Stimulated activated CD8-positive, alpha-beta memory T cell treated with anti-CD3 and anti-CD28 coated beads, Interleukin-12 subunit alpha, Interleukin-12 subunit beta, amount 100 ng/mL, for 4 hours (primary cell): Measurements from ENCODE around the gene TCEANC.
"Not testable (repeated sequence)": the region's sequence is repeated elsewhere in the genome, so short reads cannot be mapped to it uniquely, and the experiment has no call there.

Experiments
- DNase-seq: peaks from one replicate; pipeline ENCODE4 v3.0.0-alpha.2; 2020; ENCODE audit warnings: low read depth

The TCEANC gene, protein sequence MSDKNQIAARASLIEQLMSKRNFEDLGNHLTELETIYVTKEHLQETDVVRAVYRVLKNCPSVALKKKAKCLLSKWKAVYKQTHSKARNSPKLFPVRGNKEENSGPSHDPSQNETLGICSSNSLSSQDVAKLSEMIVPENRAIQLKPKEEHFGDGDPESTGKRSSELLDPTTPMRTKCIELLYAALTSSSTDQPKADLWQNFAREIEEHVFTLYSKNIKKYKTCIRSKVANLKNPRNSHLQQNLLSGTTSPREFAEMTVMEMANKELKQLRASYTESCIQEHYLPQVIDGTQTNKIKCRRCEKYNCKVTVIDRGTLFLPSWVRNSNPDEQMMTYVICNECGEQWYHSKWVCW

DNA sequence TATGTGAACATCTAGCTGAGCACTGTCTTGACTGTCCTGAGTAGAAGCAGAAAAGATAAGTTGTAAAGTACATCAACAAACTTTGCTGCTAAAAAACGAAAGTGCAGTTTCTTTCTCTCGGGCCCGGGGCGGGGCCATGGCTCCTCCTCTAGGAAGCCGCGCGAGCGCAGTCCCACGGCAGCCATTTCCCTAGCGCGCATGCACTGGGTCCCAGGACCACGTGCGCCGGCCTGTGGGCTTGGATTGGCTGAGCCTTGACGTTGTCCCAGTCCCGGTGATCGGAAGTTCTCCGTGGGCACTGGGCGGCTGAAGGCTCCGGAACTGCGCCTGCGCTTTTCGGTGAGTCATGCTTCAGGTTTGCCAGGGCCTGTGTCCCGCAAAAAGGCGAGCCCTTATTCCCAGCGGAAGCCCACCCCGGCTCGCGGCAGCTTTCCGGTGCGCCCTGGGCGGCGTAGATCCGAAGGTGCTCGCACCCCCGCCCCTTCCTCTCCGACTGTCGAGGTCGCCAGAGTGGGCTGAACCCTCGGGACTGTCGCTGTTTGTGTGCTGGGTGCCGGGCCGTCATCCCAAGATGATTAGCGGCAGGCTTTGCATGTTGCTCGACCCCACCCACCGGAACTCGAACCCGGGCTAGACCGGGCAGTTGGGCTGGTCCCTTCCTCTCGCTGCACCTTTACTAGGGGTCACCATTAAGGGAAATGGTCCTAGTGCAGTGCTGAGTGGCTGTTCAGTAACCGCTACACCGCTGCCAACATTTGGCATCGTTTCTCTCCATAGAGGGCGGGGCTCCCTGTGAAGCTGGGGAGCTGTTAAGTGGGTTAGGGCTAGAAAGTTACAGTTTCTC, at the start of gene TCEANC:
TCEANC (plus strand) TSS at position 292 of the 844 bp plus-strand sequence. CDS start 9,368 bp downstream, outside the sequence.
- DNase-seq = peak; percentile 94

DNA sequence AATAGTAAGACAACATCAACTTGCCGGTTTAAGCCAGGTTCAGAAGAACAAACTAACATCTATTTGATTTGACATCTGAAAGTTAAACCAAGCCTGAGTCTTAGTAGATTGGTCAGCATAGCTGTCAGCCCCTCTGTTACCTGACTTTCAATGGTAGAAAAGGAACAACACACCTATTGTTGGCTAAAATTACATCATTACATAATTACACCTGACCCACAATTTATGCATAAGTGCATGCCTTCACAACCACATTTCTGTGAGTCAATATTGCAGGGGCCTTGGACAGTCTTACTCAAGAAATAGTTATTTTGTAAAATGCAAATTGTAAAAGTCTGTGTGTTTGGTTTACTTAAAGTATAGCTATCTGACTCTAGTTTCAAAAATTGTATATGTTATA, 47.3 kb upstream of the TCEANC start:
- DNase-seq = no peak

DNA sequence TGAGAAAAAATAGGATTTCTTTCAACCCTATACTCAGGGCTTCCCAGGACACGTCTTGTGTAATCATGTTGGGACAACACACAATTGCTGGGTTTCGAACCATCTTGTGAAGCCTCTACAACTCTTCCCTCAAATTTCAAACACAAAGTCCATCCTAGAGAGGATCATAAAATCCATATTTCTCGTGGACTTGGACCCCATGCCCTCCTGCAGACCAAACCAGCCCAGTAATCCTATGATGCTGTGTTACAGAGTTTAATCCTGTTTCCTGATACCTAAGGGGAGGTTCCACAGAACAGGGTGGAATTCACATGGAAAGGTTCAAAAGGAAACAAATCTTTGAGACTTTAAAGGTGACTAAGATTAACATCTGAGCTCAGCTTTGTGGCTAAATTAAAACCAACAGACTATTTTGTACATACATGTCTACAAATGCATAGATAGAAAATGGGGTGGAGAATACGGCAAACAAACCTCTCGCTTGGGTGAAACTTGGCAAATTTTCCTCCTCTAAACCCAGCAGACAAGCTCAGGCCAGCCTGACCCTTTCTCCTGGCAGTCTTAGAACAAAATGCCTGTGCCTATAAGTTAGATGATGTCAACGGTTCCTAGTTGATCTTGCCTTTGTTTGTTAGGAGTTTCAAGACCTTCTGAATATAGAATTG, 45.5 kb upstream of the TCEANC start:
- no peak for DNase-seq

DNA sequence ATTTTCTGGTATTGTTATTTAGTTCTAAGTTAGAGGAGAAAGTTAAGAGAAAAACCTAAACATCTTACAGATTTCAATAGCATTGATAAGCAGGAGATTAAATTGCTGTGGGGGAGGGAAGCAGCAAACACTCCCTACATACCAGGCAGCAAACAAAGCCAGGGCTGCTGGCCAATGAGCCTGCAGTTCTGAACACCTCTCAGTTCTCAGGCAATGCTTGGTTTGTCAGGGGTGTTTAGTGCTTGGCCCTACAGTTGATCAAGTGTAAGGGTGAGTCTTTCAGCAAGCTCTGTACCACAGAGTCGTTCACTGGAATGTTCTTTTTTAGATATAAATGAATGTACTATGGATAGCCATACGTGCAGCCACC, 45.0 kb upstream of the TCEANC start:
- DNase-seq = no peak

DNA sequence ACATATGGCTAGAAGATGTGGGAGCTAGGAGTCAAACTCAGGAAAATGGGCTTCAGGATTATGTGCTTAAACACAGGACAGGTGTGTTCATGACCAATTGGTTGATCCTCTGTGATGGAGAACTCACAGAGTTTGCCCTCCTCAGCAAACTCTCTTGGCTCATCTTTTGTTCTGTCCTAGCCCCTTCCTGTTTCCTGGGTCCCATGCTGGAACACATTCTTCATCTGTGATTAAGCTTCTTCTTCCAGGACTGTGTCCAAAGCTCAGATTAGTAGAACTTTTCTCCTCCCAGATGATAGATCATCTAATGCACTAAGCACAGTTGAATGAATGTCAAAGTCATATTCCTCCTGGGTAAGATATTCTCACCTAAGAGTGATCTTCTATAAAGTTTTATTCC, 38.8 kb upstream of the TCEANC start:
- no peak for DNase-seq

DNA sequence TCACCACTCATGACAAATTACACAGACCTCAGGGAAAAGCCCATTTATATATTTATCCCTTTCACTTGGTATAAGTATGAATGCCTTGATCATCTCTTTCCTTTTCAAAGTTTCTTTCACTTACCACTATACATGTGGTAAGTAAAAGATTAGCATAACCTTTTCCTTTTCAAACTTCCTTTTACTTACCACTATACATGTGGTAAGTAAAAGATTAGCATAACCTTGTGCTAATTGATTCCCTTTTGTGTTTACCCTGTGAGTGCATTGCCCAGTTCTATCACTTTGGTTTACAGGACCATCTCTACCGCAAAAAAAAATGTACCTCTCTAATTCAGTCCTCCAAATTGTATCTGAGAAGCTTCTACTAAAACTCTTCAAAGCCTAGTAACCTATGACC, 32.7 kb upstream of the TCEANC start:
- no peak for DNase-seq

DNA sequence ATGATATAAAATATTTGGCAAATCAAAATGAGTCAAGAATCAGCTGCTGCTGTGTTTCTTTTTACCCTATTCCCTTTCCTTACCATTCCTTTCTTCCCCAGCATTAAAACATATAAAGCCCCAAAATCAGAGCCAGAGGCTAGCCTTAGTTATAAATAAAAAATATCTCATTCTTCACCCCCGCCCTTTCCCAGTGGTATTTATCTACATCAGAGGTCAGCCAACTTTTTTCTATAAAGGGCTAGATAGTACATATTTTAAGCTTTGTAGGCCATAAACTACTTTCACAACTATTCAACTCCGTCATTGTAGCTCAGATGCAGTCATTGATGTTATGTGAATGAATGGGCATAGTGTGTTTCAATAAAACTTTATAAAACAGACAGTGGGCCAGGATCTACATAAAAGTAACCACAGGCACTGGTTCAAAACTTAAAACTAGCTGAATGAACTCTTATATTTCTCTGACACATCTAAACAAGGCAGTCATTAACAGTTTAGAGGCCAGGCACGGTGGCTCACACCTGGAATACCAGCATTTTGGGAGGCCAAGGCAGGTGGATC, 30.5 kb upstream of the TCEANC start:
- DNase-seq = no peak

DNA sequence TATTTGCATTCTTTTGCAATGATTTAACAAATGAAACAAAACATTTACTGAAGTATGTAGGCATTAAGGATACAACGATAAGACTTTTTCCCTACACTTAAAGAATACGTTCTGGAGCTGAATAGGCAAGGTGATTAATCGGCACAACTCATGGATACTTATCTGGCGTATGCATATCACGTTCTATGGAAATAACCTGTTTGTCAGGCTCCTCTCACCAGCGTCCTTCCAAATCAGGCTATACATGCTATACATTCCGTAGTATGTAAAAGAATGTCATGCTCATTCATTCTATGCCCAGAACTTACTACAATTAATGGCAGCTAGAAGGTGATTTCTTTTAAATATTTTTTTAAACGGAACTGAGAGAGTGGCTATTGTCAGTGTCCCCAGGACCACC, 25.6 kb upstream of the TCEANC start:
- no peak for DNase-seq

DNA sequence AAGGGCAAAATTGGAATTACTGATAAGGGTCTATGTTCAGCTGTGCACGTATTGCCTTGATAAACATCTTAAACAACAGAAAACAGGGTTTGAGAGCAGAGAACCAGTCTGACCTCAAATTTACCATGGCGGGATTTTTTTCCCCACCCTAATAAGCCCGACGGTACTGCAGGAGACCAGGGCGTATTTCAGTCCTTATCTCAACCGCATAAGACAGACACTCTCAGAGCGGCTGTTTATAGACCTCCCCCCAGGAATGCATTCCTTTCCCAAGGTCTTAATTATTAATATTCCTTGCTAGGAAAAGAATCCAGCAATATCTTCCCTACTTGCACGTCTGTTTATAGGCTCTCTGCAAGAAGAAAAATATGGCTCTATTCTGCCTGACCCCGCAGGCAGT, 15.7 kb upstream of the TCEANC start:
- DNase-seq = not testable (repeated sequence)

DNA sequence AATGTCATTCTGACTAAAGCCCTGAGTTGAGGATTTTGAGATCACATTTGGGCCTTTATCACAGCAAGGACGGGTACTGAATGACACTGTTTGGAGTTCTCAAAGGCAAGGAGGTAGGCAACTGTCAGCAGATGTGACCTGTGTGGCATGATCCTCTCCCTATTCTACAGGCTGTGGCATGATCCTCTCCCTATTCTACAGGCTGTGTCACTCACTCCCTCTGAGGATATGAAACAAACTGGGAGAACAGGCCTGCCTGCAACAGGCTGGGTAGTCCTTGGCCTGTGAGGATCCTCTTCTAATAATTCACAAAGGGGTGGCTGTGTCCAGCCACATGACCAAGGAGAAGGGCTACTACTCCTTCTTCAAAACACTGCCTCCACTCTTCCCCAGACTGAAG, 14.9 kb upstream of the TCEANC start:
- no peak for DNase-seq

DNA sequence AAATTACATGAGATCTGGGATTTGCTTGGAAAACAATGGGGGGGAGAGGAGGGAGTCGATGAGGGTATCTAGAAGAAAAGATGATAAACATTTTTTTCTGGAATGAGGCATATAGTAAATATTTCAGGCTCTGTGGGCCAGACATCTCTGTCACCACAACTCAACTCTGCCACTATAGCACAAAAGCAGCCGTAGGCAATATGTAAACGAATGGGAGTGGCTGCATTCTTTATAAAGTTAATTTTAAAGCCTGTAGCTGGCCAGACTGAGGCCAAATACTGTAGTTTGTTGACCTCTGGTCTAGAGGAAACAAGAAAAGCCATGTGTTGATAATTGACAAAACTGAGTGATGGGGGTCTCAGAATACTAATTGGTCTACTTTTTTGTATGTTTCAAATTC, 14.1 kb upstream of the TCEANC start:
- DNase-seq = no peak

DNA sequence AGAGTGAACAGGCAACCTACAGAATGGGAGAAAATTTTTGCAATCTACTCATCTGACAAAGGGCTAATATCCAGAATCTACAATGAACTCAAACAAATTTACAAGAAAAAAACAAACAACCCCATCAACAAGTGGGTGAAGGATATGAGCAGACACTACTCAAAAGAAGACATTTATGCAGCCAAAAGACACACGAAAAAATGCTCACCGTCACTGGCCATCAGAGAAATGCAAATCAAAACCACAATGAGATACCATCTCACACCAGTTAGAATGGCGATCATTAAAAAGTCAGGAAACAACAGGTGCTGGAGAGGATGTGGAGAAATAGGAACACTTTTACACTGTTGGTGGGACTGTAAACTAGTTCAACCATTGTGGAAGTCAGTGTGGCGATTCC, 11.3 kb upstream of the TCEANC start:
- not testable (repeated sequence) for DNase-seq

DNA sequence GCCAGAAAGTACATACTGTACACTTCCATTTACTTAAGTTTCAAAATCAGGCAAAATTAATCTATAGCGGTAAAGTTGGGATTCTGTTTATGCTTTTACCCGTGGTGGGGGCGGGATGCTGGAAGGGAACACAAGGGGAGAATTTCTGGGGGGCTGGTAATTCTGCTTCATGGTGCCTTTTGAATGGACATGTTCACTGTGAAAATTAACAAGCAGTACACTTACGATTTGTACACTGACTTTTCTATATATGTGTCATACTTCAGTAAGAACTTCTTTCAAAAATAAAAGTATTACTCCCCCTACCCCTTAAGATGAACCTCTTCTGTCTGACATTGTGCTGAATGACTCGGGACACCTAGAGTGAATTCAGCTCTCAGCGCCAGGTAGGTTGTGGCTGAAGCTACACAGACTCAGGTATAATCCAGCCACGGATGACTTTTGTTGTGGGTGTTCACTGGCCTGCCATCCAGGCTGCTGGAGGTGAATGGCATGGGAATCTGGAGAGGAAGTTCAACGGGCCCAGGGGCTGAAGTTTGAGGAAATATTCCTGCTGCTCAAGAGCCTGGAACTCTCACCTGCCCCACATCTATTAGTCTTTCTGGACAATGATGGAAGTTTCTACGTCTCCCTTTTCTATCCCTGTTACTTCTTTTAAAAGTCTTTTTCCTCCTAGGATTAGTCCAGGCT, 7.3 kb upstream of the TCEANC start:
- DNase-seq = no peak

DNA sequence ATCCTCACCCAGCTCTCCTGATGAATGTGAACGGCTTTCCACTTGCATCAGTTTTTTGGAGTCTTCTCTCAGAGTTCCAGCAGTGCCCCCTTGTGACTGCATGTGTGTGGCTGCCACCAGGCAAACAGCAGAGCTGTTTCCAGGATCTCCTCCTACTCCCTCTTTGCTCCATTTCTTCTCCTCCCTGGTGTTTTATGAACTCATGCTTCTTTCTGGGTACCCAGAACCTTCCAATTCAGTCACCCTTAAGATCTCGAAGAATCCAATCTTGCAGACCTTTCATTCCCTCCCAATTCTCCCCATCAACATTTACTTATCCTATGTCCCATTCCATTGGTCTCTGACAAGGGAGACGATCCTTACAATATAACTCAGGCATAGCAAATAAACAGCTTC, 6.8 kb upstream of the TCEANC start:
- DNase-seq = no peak

DNA sequence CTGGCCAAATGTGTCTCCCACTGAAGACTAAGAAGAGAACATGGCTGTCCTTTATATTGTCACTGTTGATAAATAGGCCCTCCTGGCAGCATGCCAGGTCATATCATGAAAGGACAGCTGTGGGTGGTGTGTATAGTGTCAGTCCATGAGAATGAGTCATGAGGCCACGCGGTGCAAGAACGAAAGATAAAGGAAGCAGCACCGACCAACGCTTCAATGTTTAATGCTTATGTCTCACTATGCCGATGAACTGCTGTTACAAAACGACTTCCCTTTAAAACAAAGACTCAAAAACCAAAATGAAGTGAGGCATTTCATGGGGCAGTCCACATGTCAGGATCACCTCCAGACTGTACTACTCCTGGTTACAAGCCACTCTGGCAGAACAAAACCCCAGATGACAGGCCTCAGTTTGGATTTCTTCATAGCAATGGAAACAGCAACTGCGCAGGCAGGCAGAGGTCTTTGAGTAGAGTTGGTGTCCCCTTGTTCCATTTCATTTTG, 5.2 kb upstream of the TCEANC start:
- DNase-seq = peak; percentile 20

DNA sequence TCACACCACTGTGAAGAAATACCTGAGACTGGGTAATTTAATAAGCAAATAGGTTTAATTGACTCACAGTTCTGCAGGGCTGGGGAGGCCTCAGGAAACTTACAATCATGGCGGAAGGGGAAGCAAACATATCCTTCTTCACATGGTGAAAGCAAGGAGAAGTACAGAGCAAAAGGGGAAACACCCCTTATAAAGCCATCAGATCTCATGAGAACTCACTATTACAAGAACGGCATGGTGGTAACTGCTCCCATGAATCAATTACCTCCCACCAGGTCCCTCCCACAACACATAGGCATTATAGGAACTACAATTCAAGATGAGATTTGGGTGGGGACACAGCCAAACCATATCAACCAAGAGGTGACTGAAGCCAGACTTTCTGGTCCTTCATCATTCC, 4.6 kb upstream of the TCEANC start:
- DNase-seq = not testable (repeated sequence)

DNA sequence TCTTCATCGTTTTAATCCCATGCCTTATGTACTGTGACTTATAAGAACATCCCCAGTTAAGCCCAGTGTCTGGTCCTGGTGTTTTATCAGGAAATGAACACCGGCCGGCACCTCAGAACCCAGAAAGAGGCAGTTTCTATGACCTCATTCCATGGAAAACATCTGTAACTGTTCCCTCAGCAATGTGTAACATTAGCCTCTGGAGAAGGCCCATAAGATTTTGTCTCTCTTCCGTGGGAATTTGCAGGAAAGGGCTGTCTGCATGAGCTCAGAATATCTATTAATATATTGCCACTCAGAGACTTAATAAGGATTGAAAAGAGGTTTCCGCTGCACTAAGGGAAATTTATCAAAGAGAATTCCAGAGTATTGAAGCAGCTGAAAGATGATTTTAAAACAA, 3.1 kb upstream of the TCEANC start:
- no peak for DNase-seq

DNA sequence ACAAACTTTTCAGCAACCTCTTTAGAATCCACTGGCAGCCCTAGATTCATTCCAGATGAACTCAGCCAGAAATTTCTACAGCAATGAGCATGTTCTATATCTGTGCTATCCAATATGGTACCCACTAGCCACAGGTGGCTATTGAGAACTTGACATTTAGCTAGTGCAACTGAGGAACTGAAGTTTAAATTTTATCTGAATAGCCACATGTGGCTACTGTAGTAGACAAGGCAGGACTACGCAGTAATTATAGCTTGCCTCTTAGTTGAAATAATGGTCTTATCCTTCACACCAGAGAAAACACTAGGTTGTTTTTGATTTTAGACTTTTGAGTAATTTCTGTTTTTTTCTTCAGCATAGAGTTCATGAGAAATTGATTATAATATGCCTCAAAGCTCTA, 2.6 kb upstream of the TCEANC start:
- DNase-seq = no peak

DNA sequence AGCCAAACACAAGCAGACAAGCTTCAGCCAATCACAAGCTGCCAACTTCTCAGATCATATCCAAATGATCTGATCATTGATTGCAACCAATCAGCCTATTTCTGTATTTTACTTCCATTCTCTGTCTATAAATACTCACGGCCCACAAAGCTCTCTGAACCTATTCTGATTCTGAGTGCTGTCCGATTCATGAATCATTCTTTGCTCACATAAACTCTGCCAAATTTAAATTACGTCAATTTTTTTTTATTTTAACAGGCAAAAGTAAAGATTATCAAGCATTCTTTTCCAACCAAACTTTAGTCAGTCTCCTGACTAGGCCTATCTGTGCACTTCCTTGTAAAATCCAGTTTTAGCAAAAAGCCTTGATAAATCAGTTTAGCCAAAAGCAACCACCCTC, 1.8 kb upstream of the TCEANC start:
- DNase-seq = no peak

DNA sequence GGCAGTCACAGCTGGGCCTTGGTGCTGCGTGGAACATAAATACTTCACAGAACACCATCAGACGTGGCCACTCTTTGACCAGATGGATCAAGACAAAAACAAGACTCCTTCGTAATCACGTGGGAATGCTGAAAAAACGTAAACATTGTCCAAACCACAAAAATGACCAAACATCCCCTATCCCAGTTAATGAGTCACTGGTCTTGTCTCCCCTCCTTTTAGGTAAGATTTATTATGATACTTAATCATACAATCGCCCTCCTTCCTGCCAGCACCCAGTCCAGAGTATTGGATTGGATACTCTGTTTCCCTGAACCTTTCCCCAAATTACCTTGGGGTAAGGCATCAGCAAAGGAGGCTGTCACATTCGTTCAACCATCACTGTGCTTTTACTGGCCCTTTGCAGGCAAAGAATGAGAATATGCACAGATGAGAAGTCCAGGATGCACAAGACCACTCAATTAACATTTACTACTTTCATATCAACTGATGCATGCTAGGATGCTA, 601 bp upstream of the TCEANC start:
- DNase-seq = no peak

DNA sequence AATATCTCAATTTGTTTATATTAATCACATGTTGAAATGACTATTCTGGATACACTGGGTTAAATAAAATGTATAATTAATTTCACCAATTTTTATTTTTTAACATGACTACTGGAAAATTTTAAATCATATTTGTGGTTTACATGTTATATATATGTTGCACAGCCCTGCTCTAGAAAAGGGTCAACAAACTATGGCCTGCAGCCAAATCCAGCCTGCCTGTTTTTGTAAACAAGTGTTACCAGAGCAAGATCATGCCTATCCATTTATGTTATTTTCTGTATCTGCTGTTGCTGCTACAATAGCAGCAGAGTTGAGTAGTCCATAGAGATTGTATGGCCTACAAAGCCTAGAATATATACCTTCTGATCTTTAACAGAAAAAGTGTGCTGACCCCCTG, 1.2 kb downstream of the TCEANC start:
- no peak for DNase-seq

DNA sequence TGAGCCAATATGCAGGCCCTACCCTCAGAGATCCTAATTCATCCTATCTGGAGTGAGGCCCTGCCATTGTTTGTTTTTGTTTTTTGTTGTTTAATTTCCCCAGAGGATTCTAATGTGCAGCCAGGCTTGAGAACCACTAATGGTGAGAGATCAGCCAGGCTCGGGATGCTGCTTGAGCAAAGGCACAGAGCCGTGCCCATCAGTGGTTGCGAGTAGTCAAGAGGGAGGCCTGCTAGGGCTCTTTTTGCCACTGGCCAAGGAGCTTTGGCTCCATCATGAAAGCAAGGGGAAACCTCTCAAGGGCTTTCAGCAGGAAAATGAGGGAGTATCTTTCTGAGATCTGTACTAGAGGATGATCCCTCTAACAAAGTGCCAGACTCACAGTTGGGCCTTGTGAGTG, 2.7 kb downstream of the TCEANC start:
- no peak for DNase-seq
